ENCODE measurements around the gene MOCS1.

Gene MOCS1

DNA sequence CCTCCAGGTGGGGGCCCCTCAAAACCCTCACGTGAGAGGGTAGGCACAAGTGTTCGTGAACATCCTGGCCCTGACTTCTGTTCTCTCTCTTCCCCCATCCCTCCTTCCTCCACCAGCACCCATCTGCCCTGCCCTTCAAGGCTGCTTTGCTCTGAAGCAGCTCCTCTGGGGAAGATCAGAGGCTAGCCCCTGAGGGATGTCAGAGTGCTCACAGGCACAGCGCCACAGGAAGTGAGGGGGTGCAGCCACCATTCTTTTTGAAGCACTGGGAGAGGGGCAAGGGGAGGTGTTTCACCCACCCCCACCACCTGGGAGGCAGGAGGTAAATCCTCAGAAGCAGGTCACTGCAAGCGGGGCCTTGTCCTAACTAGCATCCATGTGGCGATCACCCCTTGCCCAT lies 11.4 kb downstream of the MOCS1 start:
- Histone ChIP-seq H3K27me3 (ENCODE audit: control insufficient read depth in 1 of 2, insufficient read depth in 2 of 2, low read length in 2 of 2) (no peaks in the 10 kb centered on the region), H3K27ac (ENCODE audit: low read depth, low read length) (no peak overlapping the region), H3K4me1 (ENCODE audit: insufficient read depth, low read length) (no peaks in the 10 kb centered on the region), H3K36me3 (ENCODE audit: insufficient read depth, low read length) (peaks cover 5% of the 10 kb centered on the region), H3K9ac (ENCODE audit: low read length) (no peak overlapping the region), H3K4me3 (ENCODE audit: low read depth in 1 of 2, low read length in 2 of 2) (no peak overlapping the region), H3K9me3 (ENCODE audit: low read length) (no peaks in the 10 kb centered on the region)

DNA sequence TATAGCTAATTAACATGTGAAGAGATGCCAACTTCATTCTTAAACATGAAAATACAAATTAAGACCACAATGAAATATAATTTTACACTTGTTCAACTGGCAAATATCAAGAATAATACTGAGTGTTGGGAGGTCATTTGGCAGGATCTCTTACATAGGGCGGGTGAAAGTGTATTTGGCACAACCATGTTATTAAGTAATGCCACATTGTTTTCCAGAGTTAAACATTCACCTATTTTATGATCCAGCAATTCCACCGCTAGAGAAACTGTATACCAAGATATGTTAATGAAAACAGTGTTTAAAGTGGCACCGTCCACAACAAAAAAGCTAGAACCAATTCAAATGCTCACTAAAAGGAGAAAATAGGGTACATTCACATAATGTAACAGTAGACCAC lies 14.1 kb downstream of the MOCS1 start:
- Histone ChIP-seq H3K27ac (ENCODE audit: low read depth, low read length) (no peak overlapping the region), H3K9ac (ENCODE audit: low read length) (no peak overlapping the region), H3K4me1 (ENCODE audit: insufficient read depth, low read length) (no peaks in the 10 kb centered on the region), H3K36me3 (ENCODE audit: insufficient read depth, low read length) (peaks cover 17% of the 10 kb centered on the region), H3K4me3 (ENCODE audit: low read depth in 1 of 2, low read length in 2 of 2) (no peak overlapping the region), H3K9me3 (ENCODE audit: low read length) (no peaks in the 10 kb centered on the region), H3K27me3 (ENCODE audit: control insufficient read depth in 1 of 2, insufficient read depth in 2 of 2, low read length in 2 of 2) (no peaks in the 10 kb centered on the region)

DNA sequence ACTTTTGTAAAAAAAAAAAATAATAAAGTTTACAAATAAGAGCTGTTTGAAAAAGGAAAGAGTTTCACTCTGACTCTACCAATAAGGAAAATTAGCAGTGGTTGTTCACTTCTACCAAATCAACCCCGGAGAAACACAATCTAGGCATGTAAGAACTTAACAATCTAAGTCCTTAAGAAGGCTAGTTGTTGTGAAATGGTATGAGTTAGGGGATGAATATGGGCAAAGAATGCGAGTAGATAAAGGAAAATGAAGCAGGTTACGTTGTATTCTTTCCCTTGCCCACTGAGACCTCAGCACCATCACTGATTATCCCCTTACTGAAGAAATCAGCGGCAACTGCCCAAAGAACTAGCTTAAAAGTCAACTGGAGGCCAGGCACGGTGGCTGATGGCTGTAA lies 15.4 kb downstream of the MOCS1 start:
- Histone ChIP-seq H3K4me3 (ENCODE audit: low read depth in 1 of 2, low read length in 2 of 2) (no peak overlapping the region), H3K27me3 (ENCODE audit: control insufficient read depth in 1 of 2, insufficient read depth in 2 of 2, low read length in 2 of 2) (no peaks in the 10 kb centered on the region), H3K36me3 (ENCODE audit: insufficient read depth, low read length) (peaks cover 30% of the 10 kb centered on the region), H3K27ac (ENCODE audit: low read depth, low read length) (no peak overlapping the region), H3K9ac (ENCODE audit: low read length) (no peak overlapping the region), H3K9me3 (ENCODE audit: low read length) (no peaks in the 10 kb centered on the region), H3K4me1 (ENCODE audit: insufficient read depth, low read length) (no peaks in the 10 kb centered on the region)

DNA sequence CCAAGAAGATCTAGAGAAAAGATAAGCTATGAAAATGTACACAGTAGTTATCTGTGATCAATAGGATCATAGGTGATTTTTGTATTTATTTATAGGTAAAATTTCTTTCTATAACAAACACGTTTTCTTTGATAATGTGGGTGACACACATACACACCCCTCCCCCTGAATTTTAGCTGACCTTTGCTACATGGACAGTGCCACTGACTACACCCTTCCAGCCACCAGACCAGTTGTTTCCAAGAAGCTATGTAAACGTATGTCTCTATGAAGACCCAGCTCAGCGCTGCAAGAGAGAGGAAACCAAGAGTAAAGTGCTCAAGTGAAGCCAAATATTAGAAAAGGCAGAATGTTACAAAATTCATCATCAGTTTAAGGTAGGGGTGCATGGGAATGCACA lies 16.3 kb downstream of the MOCS1 start:
- no peaks in the 10 kb centered on the region for H3K4me1 ChIP-seq (ENCODE audit: insufficient read depth, low read length)
- H3K27ac ChIP-seq (ENCODE audit: low read depth, low read length) = no peak overlapping the region
- H3K9me3 ChIP-seq (ENCODE audit: low read length) = no peaks in the 10 kb centered on the region
- H3K36me3 ChIP-seq (ENCODE audit: insufficient read depth, low read length) = peaks cover 38% of the 10 kb centered on the region
- H3K4me3 ChIP-seq (ENCODE audit: low read depth in 1 of 2, low read length in 2 of 2) = no peak overlapping the region
- H3K9ac ChIP-seq (ENCODE audit: low read length) = no peak overlapping the region
- H3K27me3 ChIP-seq (ENCODE audit: control insufficient read depth in 1 of 2, insufficient read depth in 2 of 2, low read length in 2 of 2) = no peaks in the 10 kb centered on the region

DNA sequence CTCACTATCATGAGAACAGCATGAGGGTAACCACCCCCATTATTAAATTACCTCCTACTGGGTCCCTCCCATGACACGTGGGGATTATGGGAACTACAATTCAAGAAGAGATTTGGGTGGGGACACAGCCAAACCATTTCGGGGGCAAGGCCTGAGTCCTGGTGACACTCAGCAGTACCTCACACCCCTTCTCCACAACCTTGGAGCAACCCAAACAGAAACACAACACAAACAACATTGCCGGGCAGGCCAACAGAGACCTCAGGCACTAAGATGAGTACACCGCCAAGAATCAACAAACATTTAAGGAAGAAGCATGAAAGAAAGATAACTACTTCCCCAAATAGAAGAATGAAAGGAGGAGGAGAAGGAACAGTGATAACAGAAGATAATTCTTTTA lies 16.9 kb downstream of the MOCS1 start:
- H3K4me1 ChIP-seq (ENCODE audit: insufficient read depth, low read length) = no peaks in the 10 kb centered on the region
- H3K4me3 ChIP-seq (ENCODE audit: low read depth in 1 of 2, low read length in 2 of 2) = no peak overlapping the region
- no peaks in the 10 kb centered on the region for H3K27me3 ChIP-seq (ENCODE audit: control insufficient read depth in 1 of 2, insufficient read depth in 2 of 2, low read length in 2 of 2)
- no peaks in the 10 kb centered on the region for H3K9me3 ChIP-seq (ENCODE audit: low read length)
- no peak overlapping the region for H3K9ac ChIP-seq (ENCODE audit: low read length)
- H3K36me3 ChIP-seq (ENCODE audit: insufficient read depth, low read length) = peaks cover 45% of the 10 kb centered on the region
- no peak overlapping the region for H3K27ac ChIP-seq (ENCODE audit: low read depth, low read length)

DNA sequence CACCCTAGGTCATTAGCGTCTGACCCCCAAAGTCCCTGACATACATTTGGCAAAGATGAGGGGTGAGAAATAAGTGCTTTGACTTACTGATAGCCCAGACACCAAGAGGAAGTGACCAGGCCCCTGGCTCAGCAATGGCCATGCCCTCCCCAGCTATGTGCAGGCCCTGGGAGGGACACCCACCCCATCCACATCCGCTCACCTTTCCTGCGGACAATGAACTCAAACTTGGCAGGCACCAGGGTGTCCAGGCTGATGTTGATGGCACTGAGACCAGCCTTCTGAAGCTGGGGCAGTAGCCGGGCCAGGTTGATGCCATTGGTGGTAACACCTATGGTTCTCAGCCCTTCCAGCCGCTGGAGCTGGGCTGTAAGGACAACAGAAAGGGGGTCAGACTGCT lies 18.4 kb downstream of the MOCS1 start:
- Histone ChIP-seq H3K9ac (ENCODE audit: low read length) (no peak overlapping the region), H3K4me1 (ENCODE audit: insufficient read depth, low read length) (no peaks in the 10 kb centered on the region), H3K4me3 (ENCODE audit: low read depth in 1 of 2, low read length in 2 of 2) (no peak overlapping the region), H3K36me3 (ENCODE audit: insufficient read depth, low read length) (peaks cover 54% of the 10 kb centered on the region), H3K27me3 (ENCODE audit: control insufficient read depth in 1 of 2, insufficient read depth in 2 of 2, low read length in 2 of 2) (no peaks in the 10 kb centered on the region), H3K9me3 (ENCODE audit: low read length) (no peaks in the 10 kb centered on the region), H3K27ac (ENCODE audit: low read depth, low read length) (no peak overlapping the region)

DNA sequence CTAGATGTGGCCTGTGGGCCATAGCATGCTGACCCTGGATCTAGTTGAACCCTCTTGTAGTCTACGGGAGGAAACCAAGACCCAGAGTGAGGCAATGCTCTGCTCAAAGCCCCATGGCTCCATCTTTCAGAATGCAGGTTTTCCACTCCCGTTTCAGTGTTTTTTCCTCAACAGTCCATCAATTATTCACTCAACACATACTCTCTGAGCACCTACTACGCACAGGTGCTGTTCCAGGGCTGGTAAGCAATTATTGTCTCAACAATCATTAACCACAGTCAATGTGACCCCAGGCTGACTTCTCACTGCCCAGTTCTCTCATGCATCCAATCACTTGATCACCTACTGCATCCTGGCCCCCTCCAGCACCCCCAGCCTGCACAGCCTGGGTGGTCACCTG lies 20.0 kb downstream of the MOCS1 start:
- H3K4me1 ChIP-seq (ENCODE audit: insufficient read depth, low read length) = no peaks in the 10 kb centered on the region
- no peak overlapping the region for H3K27ac ChIP-seq (ENCODE audit: low read depth, low read length)
- peaks cover 54% of the 10 kb centered on the region for H3K36me3 ChIP-seq (ENCODE audit: insufficient read depth, low read length)
- no peaks in the 10 kb centered on the region for H3K27me3 ChIP-seq (ENCODE audit: control insufficient read depth in 1 of 2, insufficient read depth in 2 of 2, low read length in 2 of 2)
- no peak overlapping the region for H3K4me3 ChIP-seq (ENCODE audit: low read depth in 1 of 2, low read length in 2 of 2)
- no peak overlapping the region for H3K9ac ChIP-seq (ENCODE audit: low read length)
- no peaks in the 10 kb centered on the region for H3K9me3 ChIP-seq (ENCODE audit: low read length)

DNA sequence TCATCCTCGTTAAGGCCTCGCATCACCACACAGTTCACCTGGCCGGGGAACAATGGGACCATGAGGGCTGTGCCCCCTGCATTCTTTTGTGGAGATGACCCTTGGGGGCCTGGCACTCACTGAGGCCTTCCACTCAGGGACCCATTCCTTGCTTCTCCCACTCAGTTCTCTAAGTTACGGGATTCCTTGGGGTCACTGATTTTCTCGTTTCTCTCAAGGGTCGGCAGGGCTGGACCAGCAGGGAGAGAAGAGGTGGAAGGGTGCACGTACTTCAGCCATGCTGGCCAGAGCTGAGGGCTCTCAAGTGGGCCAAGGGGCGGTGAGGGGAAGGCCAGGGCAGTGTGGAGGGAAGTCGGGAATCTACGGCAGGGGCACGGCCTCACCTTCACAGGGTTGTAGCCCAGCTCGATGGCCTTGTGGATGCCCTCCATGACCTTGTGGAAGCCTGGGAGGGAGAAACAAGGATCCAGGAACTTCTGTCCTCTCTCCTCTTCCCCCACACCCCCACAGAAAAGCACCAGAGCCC lies 20.8 kb downstream of the MOCS1 start:
- no peaks in the 10 kb centered on the region for H3K27me3 ChIP-seq (ENCODE audit: control insufficient read depth in 1 of 2, insufficient read depth in 2 of 2, low read length in 2 of 2)
- no peak overlapping the region for H3K9ac ChIP-seq (ENCODE audit: low read length)
- H3K4me1 ChIP-seq (ENCODE audit: insufficient read depth, low read length) = no peaks in the 10 kb centered on the region
- peaks cover 54% of the 10 kb centered on the region for H3K36me3 ChIP-seq (ENCODE audit: insufficient read depth, low read length)
- no peaks in the 10 kb centered on the region for H3K9me3 ChIP-seq (ENCODE audit: low read length)
- no peak overlapping the region for H3K4me3 ChIP-seq (ENCODE audit: low read depth in 1 of 2, low read length in 2 of 2)
- H3K27ac ChIP-seq (ENCODE audit: low read depth, low read length) = no peak overlapping the region

GRCh38 chr6:39912446-39912845 lies 21.8 kb downstream of the MOCS1 start:
- no peaks in the 10 kb centered on the region for H3K4me1 ChIP-seq (ENCODE audit: insufficient read depth, low read length)
- no peak overlapping the region for H3K4me3 ChIP-seq (ENCODE audit: low read depth in 1 of 2, low read length in 2 of 2)
- H3K27ac ChIP-seq (ENCODE audit: low read depth, low read length) = no peak overlapping the region
- no peaks in the 10 kb centered on the region for H3K9me3 ChIP-seq (ENCODE audit: low read length)
- no peak overlapping the region for H3K9ac ChIP-seq (ENCODE audit: low read length)
- peaks cover 54% of the 10 kb centered on the region for H3K36me3 ChIP-seq (ENCODE audit: insufficient read depth, low read length)
- no peaks in the 10 kb centered on the region for H3K27me3 ChIP-seq (ENCODE audit: control insufficient read depth in 1 of 2, insufficient read depth in 2 of 2, low read length in 2 of 2)

- Histone ChIP-seq H3K36me3 (ENCODE audit: insufficient read depth, low read length) (peaks cover 51% of the 10 kb centered on the region), H3K27ac (ENCODE audit: low read depth, low read length) (no peak overlapping the region), H3K9me3 (ENCODE audit: low read length) (no peaks in the 10 kb centered on the region), H3K4me3 (ENCODE audit: low read depth in 1 of 2, low read length in 2 of 2) (no peak overlapping the region), H3K4me1 (ENCODE audit: insufficient read depth, low read length) (no peaks in the 10 kb centered on the region), H3K27me3 (ENCODE audit: control insufficient read depth in 1 of 2, insufficient read depth in 2 of 2, low read length in 2 of 2) (no peaks in the 10 kb centered on the region), H3K9ac (ENCODE audit: low read length) (no peak overlapping the region)
These were observed 22.6 kb downstream of the MOCS1 start for GRCh38 chr6:39911513-39912125.

DNA sequence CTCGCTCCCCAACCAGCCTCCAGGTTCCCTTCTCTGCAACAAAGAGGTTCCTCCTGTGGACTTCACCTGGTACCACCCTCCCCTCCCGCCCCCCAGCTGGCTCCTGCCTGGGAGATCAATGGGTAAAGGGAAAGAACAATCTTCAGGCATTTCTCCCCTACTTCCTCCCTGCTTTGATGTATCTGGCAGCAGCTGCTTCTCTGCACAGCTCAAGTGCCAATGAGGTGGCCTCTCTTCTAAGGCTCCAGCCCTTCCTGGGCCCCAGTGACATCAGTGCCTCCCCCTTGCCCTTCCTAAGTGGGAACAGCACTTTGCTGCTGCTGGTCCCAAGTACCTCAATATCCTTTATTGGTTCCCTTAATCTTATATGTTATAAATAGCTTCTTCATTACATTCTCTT lies 23.5 kb downstream of the MOCS1 start:
- no peak overlapping the region for H3K9ac ChIP-seq (ENCODE audit: low read length)
- H3K4me3 ChIP-seq (ENCODE audit: low read depth in 1 of 2, low read length in 2 of 2) = no peak overlapping the region
- no peaks in the 10 kb centered on the region for H3K9me3 ChIP-seq (ENCODE audit: low read length)
- no peak overlapping the region for H3K27ac ChIP-seq (ENCODE audit: low read depth, low read length)
- no peaks in the 10 kb centered on the region for H3K4me1 ChIP-seq (ENCODE audit: insufficient read depth, low read length)
- H3K36me3 ChIP-seq (ENCODE audit: insufficient read depth, low read length) = peaks cover 43% of the 10 kb centered on the region
- H3K27me3 ChIP-seq (ENCODE audit: control insufficient read depth in 1 of 2, insufficient read depth in 2 of 2, low read length in 2 of 2) = no peaks in the 10 kb centered on the region

DNA sequence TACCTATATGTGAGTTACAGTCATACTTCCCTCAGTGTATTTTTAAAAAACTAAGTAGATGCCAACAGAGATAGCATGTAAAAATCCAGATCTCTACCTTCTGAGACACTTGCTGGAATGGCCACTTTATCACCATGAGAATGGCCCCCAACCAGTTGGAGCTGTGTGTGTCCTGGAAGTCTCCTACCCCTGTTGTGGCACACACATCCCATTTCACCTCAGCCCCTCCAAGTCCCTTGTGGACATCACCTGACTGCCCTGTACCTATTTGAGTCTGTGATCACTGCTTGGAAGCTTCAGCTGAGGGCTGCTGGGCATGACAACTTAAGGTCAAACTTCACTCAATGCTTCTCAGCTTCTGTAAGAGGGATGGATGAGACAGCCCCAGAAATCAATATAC lies 24.1 kb downstream of the MOCS1 start:
- H3K36me3 ChIP-seq (ENCODE audit: insufficient read depth, low read length) = peaks cover 37% of the 10 kb centered on the region

More for the DNA sequence above, 24.1 kb downstream of the MOCS1 start:
- H3K4me3 ChIP-seq (ENCODE audit: low read depth in 1 of 2, low read length in 2 of 2) = no peak overlapping the region
- no peaks in the 10 kb centered on the region for H3K27me3 ChIP-seq (ENCODE audit: control insufficient read depth in 1 of 2, insufficient read depth in 2 of 2, low read length in 2 of 2)
- H3K9ac ChIP-seq (ENCODE audit: low read length) = no peak overlapping the region
- no peaks in the 10 kb centered on the region for H3K4me1 ChIP-seq (ENCODE audit: insufficient read depth, low read length)
- H3K27ac ChIP-seq (ENCODE audit: low read depth, low read length) = no peak overlapping the region
- no peaks in the 10 kb centered on the region for H3K9me3 ChIP-seq (ENCODE audit: low read length)
